Spleen (tissue), 13 donors: Measurements from ENCODE around the gene DDX41. TPM values are rescaled to one million over a fixed set of nuclear protein-coding genes. Genes with fewer than 3 reads are reported as not detected.
A peak's percentile ranks its signal among the peaks of the same experiment; 100 is the strongest.
"Not testable (repeated sequence)": the region's sequence is repeated elsewhere in the genome, so short reads cannot be mapped to it uniquely, and the experiment has no call there.

Experiments
- DNase-seq: peaks from one replicate; pipeline ENCODE4 v3.0.0-alpha.2; 2020
- H3K27ac ChIP-seq, 8 donors: fragments of 200-600 bp; sonication (generic) in 7 of 8; 1 replicate in 4 of 8; 2 replicates in 4 of 8; pipeline versions ENCODE4 v1.5.0 to v1.8.0; 2016 to 2021; ENCODE audit warnings: inconsistent platforms in 4 of 8, mild to moderate bottlenecking in 4 of 8, moderate library complexity in 1 of 8
- H3K27me3 ChIP-seq, 7 donors: fragments of 200-600 bp; sonication (generic) in 6 of 7; replicated peaks in 1 of 7; 1 replicate in 4 of 7; 2 replicates in 3 of 7; pipeline versions ENCODE4 v1.5.0 to v1.8.0; 2016 to 2021; ENCODE audit warnings: inconsistent platforms in 3 of 7, mild to moderate bottlenecking in 1 of 7
- H3K36me3 ChIP-seq, 6 donors: fragments of 200-600 bp; sonication (generic) in 5 of 6; 1 replicate in 4 of 6; 2 replicates in 2 of 6; pipeline versions ENCODE4 v1.5.0 to v1.8.0; 2016 to 2021; ENCODE audit warnings: inconsistent platforms in 2 of 6
- H3K4me1 ChIP-seq, 6 donors: fragments of 200-600 bp; sonication (generic) in 5 of 6; 1 replicate in 3 of 6; 2 replicates in 3 of 6; pipeline versions ENCODE4 v1.5.0 to v1.8.0; 2016 to 2021; ENCODE audit warnings: inconsistent platforms in 3 of 6
- H3K4me3 ChIP-seq, 8 donors: fragments of 200-600 bp; sonication (generic) in 7 of 8; 1 replicate in 4 of 8; 2 replicates in 4 of 8; pipeline versions ENCODE4 v1.5.0 to v1.8.0; 2016 to 2021; ENCODE audit warnings: inconsistent platforms in 4 of 8, mild to moderate bottlenecking in 4 of 8, moderate library complexity in 2 of 8
- H3K9me3 ChIP-seq, 8 donors: fragments of 200-600 bp; sonication (generic) in 7 of 8; 1 replicate in 4 of 8; 2 replicates in 4 of 8; pipeline versions ENCODE4 v1.5.0 to v1.8.0; 2016 to 2021; ENCODE audit warnings: inconsistent platforms in 4 of 8
- POLR2A ChIP-seq, 3 donors: fragments of 450-650 bp; IDR thresholded peaks; one replicate each; pipeline ENCODE4 v1.5.1; 2017; ENCODE audit warnings: antibody characterized with exemption in 3 of 3, mild to moderate bottlenecking in 1 of 3
- POLR2AphosphoS5 ChIP-seq, 3 donors: sonication (generic); formaldehyde crosslinking; IDR thresholded peaks; one replicate each; pipeline ENCODE4 v1.5.1; 2017; ENCODE audit warnings: antibody characterized with exemption in 3 of 3
- WGBS, 5 donors: extraction: QIAGEN DNeasy Blood & Tissue Kit in 3 of 5; methylation state at CpG; one replicate each; pipeline versions ENCODE4 v1.1.5 to v1.1.7; 2013 to 2018; 5-methylcytosine and 5-hydroxymethylcytosine counted together
- intact Hi-C: fragments of 100-400 bp; cut with DNase I; formaldehyde crosslinking; loops from one replicate; pipeline ENCODE4 v1.15.0; 2023; ENCODE audit warnings: low total_unique reads
- long read RNA-seq, 2 donors: transcript quantifications; one replicate each; lab custom pipeline, GENCODE V29; 2026
- polyA plus RNA-seq, 3 donors: library from polyadenylated mRNA; stranded (reverse); fragments of 200-250 nt; gene quantifications; one replicate each; pipeline ENCODE4 v1.2.1, GENCODE V29; 2013
- total RNA-seq, 7 donors: library from RNA; depleted of rRNA in 3 of 7; stranded (reverse); fragments of >200 nt in 3 of 7; fragmentation: NEBNext Ultra II Directional in 4 of 7; extraction: Animal tissue kit (Norgen Biotek cat#: 25700) in 4 of 7; gene quantifications; one replicate each; pipeline versions ENCODE4 v1.1.0 to v1.2.1, GENCODE V29; 2016 to 2021
- TF ChIP-seq, protein P1 (sequence below), 11 experiments: fragments of 200-600 bp in 7 of 11; fragments of 450-650 bp in 4 of 11; sonication (generic) in 4 of 11; IDR thresholded peaks in 8 of 11; conservative IDR thresholded peaks in 3 of 11; 1 replicate in 7 of 11; 2 replicates in 4 of 11; pipeline versions ENCODE4 v1.4.0 to v1.8.0; 2016 to 2021; ENCODE audit warnings: antibody characterized with exemption in 11 of 11, inconsistent platforms in 4 of 11, mild to moderate bottlenecking in 1 of 11
- donor health status: healthy with polysubstance abuse.
- donor health status: DM: no; HTN: no; CAD: no; lungs with moderate emphysema.
- donor health status: DM: no; HTN: no; CAD: no.
- donor health status: Bipolar disorder and iron deficiency.
- donor health status: healthy.
- donor health status: DM: no; HTN: no; CAD: no.
- donor health status: DM: yes; HTN: yes; CAD: no.

DDX41 gene
- total RNA-seq, result 100 to 1,000 TPM in 2 of 7 donors, 10 to 100 TPM in 5; 68.9 to 126 (median 91.8) TPM
- polyA plus RNA-seq, result 10 to 100 TPM; 68.9 to 99.4 (median 92.9) TPM
- long read RNA-seq, donor 1, partial matches to known transcripts, result 18 of 20 reads
- long read RNA-seq, donor 1, other reads (novel, unspliced or antisense), result 0 of 20 reads
- long read RNA-seq, donor 2, partial matches to known transcripts, result 13 of 15 reads
- long read RNA-seq, donor 2, other reads (novel, unspliced or antisense), result 0 of 15 reads

DNA sequence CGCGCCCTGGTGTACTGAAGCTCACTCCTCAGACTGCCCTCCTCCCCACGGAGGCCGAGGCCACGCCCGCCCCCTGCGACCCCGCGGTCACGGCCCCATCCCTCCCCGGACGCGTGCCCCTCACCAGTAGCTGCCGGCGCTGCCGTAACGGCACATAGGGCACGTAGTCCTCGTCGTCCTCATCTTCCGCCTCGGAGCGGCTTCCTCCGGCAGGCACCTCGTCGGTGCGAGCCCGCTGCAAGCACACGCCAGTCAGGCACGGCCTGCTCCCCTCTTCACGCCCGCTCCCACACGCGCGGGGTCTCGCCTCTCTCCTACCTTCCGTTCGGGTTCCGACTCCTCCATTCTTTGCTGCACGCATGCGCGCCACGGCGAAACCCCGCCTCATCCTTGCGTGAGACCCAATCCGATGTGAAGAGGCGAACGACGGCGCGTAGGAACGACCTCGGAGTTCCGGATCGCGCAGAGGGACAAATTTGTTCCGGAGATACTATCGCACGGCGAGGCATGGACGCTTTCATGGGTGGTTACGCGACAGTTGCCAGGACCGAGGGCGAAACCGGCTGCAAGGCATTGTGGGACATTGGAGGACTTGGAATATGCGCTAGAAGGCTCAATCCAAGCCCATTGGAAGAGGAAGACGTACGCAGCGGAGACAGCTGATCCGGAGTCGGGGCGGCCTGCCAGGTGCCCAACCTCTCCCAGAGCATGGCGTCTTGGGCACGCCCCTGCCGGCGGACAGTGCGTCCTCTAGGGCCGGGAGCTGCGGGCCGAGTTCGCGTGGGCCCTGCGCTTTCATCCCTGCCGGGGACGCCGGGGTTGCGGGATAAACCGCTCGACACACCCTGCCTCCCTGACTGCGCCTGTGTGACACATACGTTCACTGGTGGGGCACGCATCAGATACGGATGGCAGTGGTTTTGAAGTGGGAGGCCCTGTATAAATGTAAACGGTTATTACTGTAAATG, at the start of gene DDX41:
TSS of gene DDX41 (minus strand) at position 361 of the 968 bp plus-strand sequence. CDS start at position 345, 16 bp downstream.
- Histone ChIP-seq H3K27ac (peak within 1 kb of the TSS; percentile 55 to 93 (median 86)), H3K4me1 (peaks cover 10 to 77% (median 38%) of the 10 kb centered on the region in 6 donors), H3K27me3 (no peaks in the 10 kb centered on the region), H3K4me3 (peak within 1 kb of the TSS; percentile 70 to 98 (median 94)), H3K9me3 (no peaks in the 10 kb centered on the region), H3K36me3 (peaks cover 0 to 70% (median 64%) of the 10 kb centered on the region in 6 donors)
- WGBS, 5 donors, result 0 to 1% (median 0%) methylated on average over 47 to 96 of the region's 96 CpGs
- peak; percentile 98 for DNase-seq
- TF ChIP-seq POLR2A (IDR thresholded peaks at IDR 0.05) (peak in 1 of 3 donors; percentile 36), POLR2AphosphoS5 (IDR thresholded peaks at IDR 0.05) (peak; percentile 97 to 98 (median 97))
- TF ChIP-seq, protein P1, sequence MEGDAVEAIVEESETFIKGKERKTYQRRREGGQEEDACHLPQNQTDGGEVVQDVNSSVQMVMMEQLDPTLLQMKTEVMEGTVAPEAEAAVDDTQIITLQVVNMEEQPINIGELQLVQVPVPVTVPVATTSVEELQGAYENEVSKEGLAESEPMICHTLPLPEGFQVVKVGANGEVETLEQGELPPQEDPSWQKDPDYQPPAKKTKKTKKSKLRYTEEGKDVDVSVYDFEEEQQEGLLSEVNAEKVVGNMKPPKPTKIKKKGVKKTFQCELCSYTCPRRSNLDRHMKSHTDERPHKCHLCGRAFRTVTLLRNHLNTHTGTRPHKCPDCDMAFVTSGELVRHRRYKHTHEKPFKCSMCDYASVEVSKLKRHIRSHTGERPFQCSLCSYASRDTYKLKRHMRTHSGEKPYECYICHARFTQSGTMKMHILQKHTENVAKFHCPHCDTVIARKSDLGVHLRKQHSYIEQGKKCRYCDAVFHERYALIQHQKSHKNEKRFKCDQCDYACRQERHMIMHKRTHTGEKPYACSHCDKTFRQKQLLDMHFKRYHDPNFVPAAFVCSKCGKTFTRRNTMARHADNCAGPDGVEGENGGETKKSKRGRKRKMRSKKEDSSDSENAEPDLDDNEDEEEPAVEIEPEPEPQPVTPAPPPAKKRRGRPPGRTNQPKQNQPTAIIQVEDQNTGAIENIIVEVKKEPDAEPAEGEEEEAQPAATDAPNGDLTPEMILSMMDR (IDR thresholded peaks at IDR 0.05 in 8 of 11, conservative IDR thresholded peaks at IDR 0.05 in 3 of 11), result peak in 4 of 11 experiments; percentile 13 to 35 (median 19)
- intact Hi-C loops, result no loop called here

- H3K4me3 ChIP-seq, result no peak overlapping the region
- H3K27me3 ChIP-seq, result peaks cover 0 to 21% (median 0%) of the 10 kb centered on the region in 7 donors
- WGBS, 5 donors, result 77 to 86% (median 81%) methylated on average over 8 of the region's 8 CpGs
- H3K9me3 ChIP-seq, result peaks cover 0 to 7% (median 0%) of the 10 kb centered on the region in 8 donors
- DNase-seq, result no peak
- no peak overlapping the region for H3K27ac ChIP-seq
- H3K36me3 ChIP-seq, result no peaks in the 10 kb centered on the region
- no peaks in the 10 kb centered on the region for H3K4me1 ChIP-seq
- intact Hi-C loops, result no loop called here
- no peak for TF ChIP-seq POLR2A (IDR thresholded peaks at IDR 0.05)
Observed at GRCh38 chr5:177565046-177565445, 48.3 kb upstream of the DDX41 start.

DNA sequence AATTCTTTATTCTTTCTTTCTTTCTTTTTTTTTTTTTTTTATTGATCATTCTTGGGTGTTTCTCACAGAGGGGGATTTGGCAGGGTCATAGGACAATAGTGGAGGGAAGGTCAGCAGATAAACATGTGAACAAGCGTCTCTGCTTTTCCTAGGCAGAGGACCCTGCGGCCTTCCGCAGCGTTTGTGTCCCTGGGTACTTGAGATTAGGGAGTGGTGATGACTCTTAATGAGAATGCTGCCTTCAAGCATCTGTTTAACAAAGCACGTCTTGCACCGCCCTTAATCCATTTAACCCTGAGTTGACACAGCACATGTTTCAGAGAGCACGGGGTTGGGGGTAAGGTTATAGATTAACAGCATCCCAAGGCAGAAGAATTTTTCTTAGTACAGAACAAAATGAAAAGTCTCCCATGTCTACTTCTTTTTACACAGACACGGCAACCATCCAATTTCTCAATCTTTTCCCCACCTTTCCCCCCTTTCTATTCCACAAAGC, 42.7 kb upstream of the DDX41 start:
- H3K36me3 ChIP-seq, intact Hi-C loops, H3K4me3 ChIP-seq, DNase-seq, H3K27ac ChIP-seq, H3K9me3 ChIP-seq, H3K27me3 ChIP-seq: not testable (repeated sequence)
- WGBS, 5 donors, result 63 to 77% (median 66%) methylated on average over 7 to 8 of the region's 8 CpGs
- H3K4me1 ChIP-seq, result peaks cover 3 to 12% (median 7%) of the 10 kb centered on the region in 6 donors

DNA sequence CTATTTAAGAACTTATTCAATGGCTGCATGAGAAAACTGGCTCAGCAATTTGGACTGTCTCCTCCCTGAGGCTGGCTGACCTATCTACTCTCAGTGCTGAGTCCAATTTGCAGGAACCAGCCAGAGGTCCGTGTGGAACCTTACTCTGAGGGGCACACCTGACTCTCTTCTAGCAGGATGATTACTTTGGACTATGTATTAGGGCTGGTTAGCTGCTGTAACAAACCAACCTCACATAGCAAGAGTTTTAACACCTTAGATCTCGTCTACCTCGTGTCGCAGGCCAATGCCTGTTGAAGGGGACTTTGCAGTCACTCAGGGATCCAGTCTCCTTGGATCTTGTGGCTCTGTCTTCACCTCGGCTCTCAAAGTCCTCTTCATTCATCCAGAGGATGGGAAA, 41.0 kb upstream of the DDX41 start:
- no peak for DNase-seq
- H3K4me1 ChIP-seq, result peaks cover 12 to 24% (median 17%) of the 10 kb centered on the region in 6 donors
- intact Hi-C loops, result no loop called here
- no peaks in the 10 kb centered on the region for H3K27me3 ChIP-seq
- H3K27ac ChIP-seq, result no peak overlapping the region
- TF ChIP-seq, protein P1 (IDR thresholded peaks at IDR 0.05 in 8 of 11, conservative IDR thresholded peaks at IDR 0.05 in 3 of 11), result no peak
- TF ChIP-seq POLR2A (IDR thresholded peaks at IDR 0.05) (no peak), POLR2AphosphoS5 (IDR thresholded peaks at IDR 0.05) (no peak)
- peaks cover 0 to 7% (median 0%) of the 10 kb centered on the region in 8 donors for H3K9me3 ChIP-seq
- H3K4me3 ChIP-seq, result no peak overlapping the region
- WGBS, 5 donors, result 84 to 89% (median 88%) methylated on average over 5 of the region's 5 CpGs
- no peaks in the 10 kb centered on the region for H3K36me3 ChIP-seq
